Measurements from ENCODE around the gene PLA2G2D.
A peak's percentile ranks its signal among the peaks of the same experiment; 100 is the strongest.

PLA2G2D gene

GRCh38 chr1:20126041-20126805, 6.9 kb upstream of the PLA2G2D start:
- no peak overlapping the region for H3K4me3 ChIP-seq (ENCODE audit: low read depth, low read length)
- peak; percentile 83 for DNase-seq (ENCODE audit: low read depth)
- TF ChIP-seq CTCF (IDR thresholded peaks at IDR 0.05; ENCODE audit: insufficient read depth, low read depth, low read length, missing control alignments): no peak

- H3K4me3 ChIP-seq (ENCODE audit: low read depth, low read length): no peak overlapping the region
- no peak for TF ChIP-seq CTCF (IDR thresholded peaks at IDR 0.05; ENCODE audit: insufficient read depth, low read depth, low read length, missing control alignments)
- no peak for DNase-seq (ENCODE audit: low read depth)
These were observed 5.8 kb upstream of the PLA2G2D start for GRCh38 chr1:20125100-20125499.

- no peak for TF ChIP-seq CTCF (IDR thresholded peaks at IDR 0.05; ENCODE audit: insufficient read depth, low read depth, low read length, missing control alignments)
- no peak overlapping the region for H3K4me3 ChIP-seq (ENCODE audit: low read depth, low read length)
- peak; percentile 76 for DNase-seq (ENCODE audit: low read depth)
These were observed 5.2 kb upstream of the PLA2G2D start for GRCh38 chr1:20124456-20125057.

- H3K4me3 ChIP-seq (ENCODE audit: low read depth, low read length): no peak overlapping the region
- no peak for DNase-seq (ENCODE audit: low read depth)
- TF ChIP-seq CTCF (IDR thresholded peaks at IDR 0.05; ENCODE audit: insufficient read depth, low read depth, low read length, missing control alignments): no peak
These were observed 4.6 kb upstream of the PLA2G2D start for GRCh38 chr1:20123722-20124455.

GRCh38 chr1:20120796-20121195, 1.5 kb upstream of the PLA2G2D start:
- TF ChIP-seq CTCF (IDR thresholded peaks at IDR 0.05; ENCODE audit: insufficient read depth, low read depth, low read length, missing control alignments): no peak
- H3K4me3 ChIP-seq (ENCODE audit: low read depth, low read length): no peak overlapping the region
- DNase-seq (ENCODE audit: low read depth): no peak

- no peak for TF ChIP-seq CTCF (IDR thresholded peaks at IDR 0.05; ENCODE audit: insufficient read depth, low read depth, low read length, missing control alignments)
- no peak for DNase-seq (ENCODE audit: low read depth)
- no peak overlapping the region for H3K4me3 ChIP-seq (ENCODE audit: low read depth, low read length)
These were observed 2.1 kb downstream of the PLA2G2D start for GRCh38 chr1:20117236-20117635.
